Tibial nerve (tissue), 4 donors: ENCODE measurements around the gene GRM8.

Experiments
- EP300 ChIP-seq, 2 donors: sonication (generic); formaldehyde crosslinking; IDR thresholded peaks; one replicate each; pipeline ENCODE4 v1.6.1; 2017; ENCODE audit warnings: antibody characterized with exemption in 2 of 2, mild to moderate bottlenecking in 1 of 2
- POLR2A ChIP-seq, 2 donors: fragments of 450-650 bp; IDR thresholded peaks; one replicate each; pipeline ENCODE4 v1.6.1; 2017; ENCODE audit warnings: antibody characterized with exemption in 2 of 2, mild to moderate bottlenecking in 2 of 2, moderate library complexity in 2 of 2
- TF ChIP-seq, protein P1 (sequence below), 5 experiments: fragments of 200-600 bp in 3 of 5; fragments of 450-650 bp in 2 of 5; sonication (generic) in 3 of 5; IDR thresholded peaks; one replicate each; pipeline ENCODE4 v1.5.1; 2016 to 2019; ENCODE audit warnings: antibody characterized with exemption in 5 of 5, mild to moderate bottlenecking in 3 of 5, moderate library complexity in 2 of 5

DNA sequence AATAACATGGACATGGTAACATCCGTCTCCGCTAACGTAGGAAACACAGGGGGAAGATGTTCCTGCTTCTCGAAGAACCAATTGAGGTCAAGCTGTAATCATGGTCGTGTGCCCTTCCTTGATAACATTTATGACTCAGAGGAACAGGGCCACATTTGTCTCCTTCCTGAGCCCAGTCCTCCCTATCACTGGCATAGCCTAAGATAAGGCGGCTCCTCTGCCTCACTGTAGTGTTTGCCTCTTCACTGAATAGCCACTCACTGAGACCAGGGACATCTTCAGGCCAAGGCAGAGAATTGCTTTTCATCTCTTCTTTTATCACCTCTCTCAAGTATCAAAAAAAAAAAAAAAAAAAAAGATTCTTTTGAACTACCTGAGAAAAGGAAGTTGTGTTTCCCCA lies 5.4 kb upstream of the GRM8 start:
- TF ChIP-seq, protein P1, sequence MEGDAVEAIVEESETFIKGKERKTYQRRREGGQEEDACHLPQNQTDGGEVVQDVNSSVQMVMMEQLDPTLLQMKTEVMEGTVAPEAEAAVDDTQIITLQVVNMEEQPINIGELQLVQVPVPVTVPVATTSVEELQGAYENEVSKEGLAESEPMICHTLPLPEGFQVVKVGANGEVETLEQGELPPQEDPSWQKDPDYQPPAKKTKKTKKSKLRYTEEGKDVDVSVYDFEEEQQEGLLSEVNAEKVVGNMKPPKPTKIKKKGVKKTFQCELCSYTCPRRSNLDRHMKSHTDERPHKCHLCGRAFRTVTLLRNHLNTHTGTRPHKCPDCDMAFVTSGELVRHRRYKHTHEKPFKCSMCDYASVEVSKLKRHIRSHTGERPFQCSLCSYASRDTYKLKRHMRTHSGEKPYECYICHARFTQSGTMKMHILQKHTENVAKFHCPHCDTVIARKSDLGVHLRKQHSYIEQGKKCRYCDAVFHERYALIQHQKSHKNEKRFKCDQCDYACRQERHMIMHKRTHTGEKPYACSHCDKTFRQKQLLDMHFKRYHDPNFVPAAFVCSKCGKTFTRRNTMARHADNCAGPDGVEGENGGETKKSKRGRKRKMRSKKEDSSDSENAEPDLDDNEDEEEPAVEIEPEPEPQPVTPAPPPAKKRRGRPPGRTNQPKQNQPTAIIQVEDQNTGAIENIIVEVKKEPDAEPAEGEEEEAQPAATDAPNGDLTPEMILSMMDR (IDR thresholded peaks at IDR 0.05): no peak
- TF ChIP-seq POLR2A (IDR thresholded peaks at IDR 0.05) (no peak), EP300 (IDR thresholded peaks at IDR 0.05) (no peak)
